Colonic mucosa (tissue), 4 donors: ENCODE measurements around the gene WDR45. TPM values are rescaled to one million over a fixed set of nuclear protein-coding genes. Genes with fewer than 3 reads are reported as not detected.

Source experiments
- DNase-seq: peaks from one replicate; pipeline ENCODE4 v3.0.0-alpha.2; 2020
- H3K27ac ChIP-seq: fragments of 200-600 bp; one replicate; pipeline ENCODE4 v1.8.0; 2021
- H3K27me3 ChIP-seq: fragments of 200-600 bp; one replicate; pipeline ENCODE4 v1.8.0; 2021
- H3K36me3 ChIP-seq: fragments of 200-600 bp; one replicate; pipeline ENCODE4 v1.8.0; 2021
- H3K4me1 ChIP-seq: fragments of 200-600 bp; one replicate; pipeline ENCODE4 v1.8.0; 2021; ENCODE audit warnings: mild to moderate bottlenecking
- H3K4me3 ChIP-seq: fragments of 200-600 bp; one replicate; pipeline ENCODE4 v1.8.0; 2021
- H3K9ac ChIP-seq, 2 donors: one replicate each; pipeline ENCODE4 v1.7.0; 2013; ENCODE audit warnings: control low read depth in 2 of 2, low read depth in 2 of 2, low read length in 2 of 2
- H3K9me3 ChIP-seq: fragments of 200-600 bp; one replicate; pipeline ENCODE4 v1.8.0; 2021
- intact Hi-C: fragments of 100-400 bp; cut with DNase I; formaldehyde crosslinking; loops from one replicate; pipeline ENCODE4 v1.14.1; 2022
- total RNA-seq, 2 donors: library from RNA; stranded (reverse); fragmentation: NEBNext Ultra II Directional in 1 of 2; extraction: Animal tissue kit (Norgen Biotek cat#: 25700) in 1 of 2; gene quantifications; one replicate each; pipeline ENCODE4 v1.2.1, GENCODE V29; 2021
- TF ChIP-seq, protein P1 (sequence below): fragments of 200-600 bp; IDR thresholded peaks from one replicate; pipeline ENCODE4 v1.8.0; 2022; ENCODE audit warnings: antibody characterized with exemption, mild to moderate bottlenecking
- donor health status: healthy.
- donor health status: DM: no; HTN: no; CAD: no.
- donor health status: DM: no; HTN: no; CAD: no.

The WDR45 gene
- total RNA-seq, 2 donors from 2014 or later: 40.6 to 46.9 TPM

DNA sequence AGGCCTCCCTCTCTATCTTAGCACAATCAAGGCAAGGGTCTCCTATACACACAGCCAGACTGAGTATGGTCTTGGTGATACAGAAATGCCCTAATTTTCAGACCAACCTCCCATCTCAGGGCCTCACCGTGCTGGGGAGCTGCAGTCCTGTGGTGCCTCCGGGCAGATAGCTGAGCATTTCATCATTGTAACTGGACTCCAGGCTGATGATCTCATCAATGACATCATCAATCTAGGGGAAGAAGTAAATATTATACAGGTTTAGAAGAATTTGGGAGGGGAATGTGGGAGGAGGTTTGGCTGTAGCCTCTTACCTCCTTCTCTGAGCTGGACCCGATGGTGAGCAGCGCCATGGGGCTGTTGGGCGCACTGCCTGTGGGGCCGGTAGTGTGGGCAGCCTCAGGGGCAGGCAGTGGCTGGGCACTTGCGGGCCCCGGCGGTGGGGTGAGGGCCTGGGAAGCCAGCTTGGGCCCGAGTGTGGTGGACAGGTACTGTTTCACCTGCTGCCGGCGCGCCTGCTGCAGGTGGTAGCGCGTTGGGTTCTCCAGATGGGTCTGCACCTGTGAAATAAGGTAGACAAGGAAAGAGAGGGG is 41.7 kb downstream of the WDR45 start:
- Histone ChIP-seq H3K27ac (no peak overlapping the region), H3K4me3 (no peak overlapping the region), H3K9ac (no peak overlapping the region), H3K36me3 (peaks cover 5% of the 10 kb centered on the region), H3K9me3 (no peaks in the 10 kb centered on the region), H3K27me3 (no peaks in the 10 kb centered on the region), H3K4me1 (no peaks in the 10 kb centered on the region)
- TF ChIP-seq, protein P1, sequence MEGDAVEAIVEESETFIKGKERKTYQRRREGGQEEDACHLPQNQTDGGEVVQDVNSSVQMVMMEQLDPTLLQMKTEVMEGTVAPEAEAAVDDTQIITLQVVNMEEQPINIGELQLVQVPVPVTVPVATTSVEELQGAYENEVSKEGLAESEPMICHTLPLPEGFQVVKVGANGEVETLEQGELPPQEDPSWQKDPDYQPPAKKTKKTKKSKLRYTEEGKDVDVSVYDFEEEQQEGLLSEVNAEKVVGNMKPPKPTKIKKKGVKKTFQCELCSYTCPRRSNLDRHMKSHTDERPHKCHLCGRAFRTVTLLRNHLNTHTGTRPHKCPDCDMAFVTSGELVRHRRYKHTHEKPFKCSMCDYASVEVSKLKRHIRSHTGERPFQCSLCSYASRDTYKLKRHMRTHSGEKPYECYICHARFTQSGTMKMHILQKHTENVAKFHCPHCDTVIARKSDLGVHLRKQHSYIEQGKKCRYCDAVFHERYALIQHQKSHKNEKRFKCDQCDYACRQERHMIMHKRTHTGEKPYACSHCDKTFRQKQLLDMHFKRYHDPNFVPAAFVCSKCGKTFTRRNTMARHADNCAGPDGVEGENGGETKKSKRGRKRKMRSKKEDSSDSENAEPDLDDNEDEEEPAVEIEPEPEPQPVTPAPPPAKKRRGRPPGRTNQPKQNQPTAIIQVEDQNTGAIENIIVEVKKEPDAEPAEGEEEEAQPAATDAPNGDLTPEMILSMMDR: no peak
- no peak for DNase-seq
- intact Hi-C loops: loop anchor here (5.0 kb wide), 1 partner anchor 66 kb away; the partner anchor contains the start of gene KCND1

DNA sequence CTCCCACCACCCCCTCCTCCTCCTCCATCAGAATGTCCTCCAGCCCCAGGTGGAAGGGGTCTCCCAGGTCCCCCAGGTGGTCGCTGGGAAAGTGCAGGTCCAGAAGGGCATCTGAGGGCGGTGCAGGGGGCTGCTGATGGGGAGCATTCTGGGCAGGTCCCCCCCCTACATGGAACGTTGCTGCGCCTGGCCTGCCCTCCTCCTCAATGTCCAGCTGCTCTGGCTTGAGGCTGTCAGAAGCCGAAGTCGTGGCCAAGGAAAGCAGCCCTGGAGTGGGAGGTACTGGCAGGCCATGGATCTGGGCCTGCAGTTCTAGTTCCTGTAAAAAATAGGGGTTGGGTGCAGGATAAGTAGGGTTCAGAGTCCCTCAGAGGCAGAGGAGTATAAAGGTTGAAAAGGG is 49.4 kb downstream of the WDR45 start:
- no peaks in the 10 kb centered on the region for H3K36me3 ChIP-seq
- H3K4me3 ChIP-seq: no peak overlapping the region
- DNase-seq: no peak
- H3K27ac ChIP-seq: no peak overlapping the region
- H3K27me3 ChIP-seq: no peaks in the 10 kb centered on the region
- intact Hi-C loops: no loop called here
- H3K4me1 ChIP-seq: no peaks in the 10 kb centered on the region
- no peaks in the 10 kb centered on the region for H3K9me3 ChIP-seq
- H3K9ac ChIP-seq: no peak overlapping the region
- TF ChIP-seq, protein P1: no peak

DNA sequence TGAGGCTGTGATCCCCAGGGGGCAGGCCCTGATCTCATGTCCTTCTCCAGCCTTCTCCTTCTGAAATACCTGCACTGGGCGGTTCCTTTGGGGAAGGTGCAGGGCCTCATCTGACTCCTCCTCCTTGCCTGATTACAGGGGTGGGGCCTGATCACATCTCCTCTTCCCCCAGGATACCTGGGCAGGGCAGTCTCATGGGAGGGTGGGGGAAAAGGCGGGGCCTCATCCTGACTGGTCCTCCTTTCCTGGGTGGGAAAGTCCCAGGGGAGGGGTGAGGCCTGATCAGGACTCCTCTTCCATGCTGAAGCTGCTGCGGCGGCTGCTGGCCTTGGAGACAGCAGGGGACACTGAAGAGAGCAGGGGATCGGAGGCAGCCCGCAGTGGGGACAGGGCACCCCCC is 49.8 kb downstream of the WDR45 start:
- peak; percentile 84 for DNase-seq
- intact Hi-C loops: no loop called here
- TF ChIP-seq, protein P1: no peak
- Histone ChIP-seq H3K36me3 (no peaks in the 10 kb centered on the region), H3K9me3 (no peaks in the 10 kb centered on the region), H3K4me1 (no peaks in the 10 kb centered on the region), H3K27me3 (no peaks in the 10 kb centered on the region), H3K9ac (no peak overlapping the region), H3K4me3 (no peak overlapping the region), H3K27ac (no peak overlapping the region)

Other genes starting within 250 kb of the WDR45 start
- 10 to 100 TPM in 1 of 2 donors, 1 to 10 TPM in 1; 6.0 to 10.1 TPM for gene PCSK1N, start 244.3 kb downstream of the WDR45 start, total RNA-seq
- gene TIMM17B, start 182.1 kb downstream of the WDR45 start, total RNA-seq: 10 to 100 TPM; 48.8 to 91.0 TPM
- gene PQBP1, start 182.0 kb downstream of the WDR45 start, total RNA-seq: 10 to 100 TPM; 68.1 to 76.3 TPM
- 10 to 100 TPM; 57.8 to 83.1 TPM for gene SLC35A2, start 168.2 kb downstream of the WDR45 start, total RNA-seq
- gene PIM2, start 160.9 kb downstream of the WDR45 start, total RNA-seq: 10 to 100 TPM; 14.3 to 18.8 TPM
- 10 to 100 TPM; 40.2 to 40.9 TPM for gene OTUD5, start 122.3 kb downstream of the WDR45 start, total RNA-seq
- 1 to 10 TPM in 1 of 2 donors, under 1 TPM in 1; 0.90 to 1.0 TPM for gene KCND1, start 108.0 kb downstream of the WDR45 start, total RNA-seq
- 10 to 100 TPM; 32.0 to 36.9 TPM for gene GRIPAP1, start 77.6 kb downstream of the WDR45 start, total RNA-seq
- gene TFE3, start 36.5 kb downstream of the WDR45 start, total RNA-seq: 10 to 100 TPM; 22.4 to 28.5 TPM
- gene CCDC120, start 20.9 kb downstream of the WDR45 start, total RNA-seq: 10 to 100 TPM; 11.3 to 11.8 TPM
- 1 to 10 TPM; 7.0 to 9.9 TPM for gene PRAF2, start 5.9 kb downstream of the WDR45 start, total RNA-seq
- gene GPKOW, start 43.8 kb upstream of the WDR45 start, total RNA-seq: 10 to 100 TPM; 25.0 to 27.6 TPM
- 10 to 100 TPM in 1 of 2 donors, 1 to 10 TPM in 1; 4.3 to 14.7 TPM for gene MAGIX, start 82.9 kb upstream of the WDR45 start, total RNA-seq
- 100 to 1,000 TPM; 157 to 227 TPM for gene PLP2, start 92.0 kb upstream of the WDR45 start, total RNA-seq
- 10 to 100 TPM; 16.7 to 25.5 TPM for gene PRICKLE3, start 106.5 kb upstream of the WDR45 start, total RNA-seq
- gene SYP, start 120.3 kb upstream of the WDR45 start, total RNA-seq: 1 to 10 TPM; 6.4 to 7.4 TPM
- 1 to 10 TPM; 1.0 TPM for gene CACNA1F, start 153.5 kb upstream of the WDR45 start, total RNA-seq
- gene CCDC22, start 155.6 kb upstream of the WDR45 start, total RNA-seq: 10 to 100 TPM; 17.6 to 22.6 TPM
- gene FOXP3, start 184.8 kb upstream of the WDR45 start, total RNA-seq: under 1 TPM; 0.21 to 0.30 TPM
- gene PPP1R3F, start 189.9 kb upstream of the WDR45 start, total RNA-seq: 1 to 10 TPM; 1.9 to 2.8 TPM
- gene GAGE10, start 223.8 kb upstream of the WDR45 start, total RNA-seq: not detected
- not detected for gene GAGE12J, start 242.2 kb upstream of the WDR45 start, total RNA-seq